HG03097 (cell line): ENCODE data around the gene PDXDC1.
"Not testable (repeated sequence)": the region's sequence is repeated elsewhere in the genome, so short reads cannot be mapped to it uniquely, and the experiment has no call there.

Source experiments
- ATAC-seq: cut with Tn5 transposase; IDR thresholded peaks from one replicate; pipeline ENCODE4 v1.9.1; 2021; ENCODE audit not compliant: unreplicated experiment, low FRiP score

PDXDC1 gene

DNA sequence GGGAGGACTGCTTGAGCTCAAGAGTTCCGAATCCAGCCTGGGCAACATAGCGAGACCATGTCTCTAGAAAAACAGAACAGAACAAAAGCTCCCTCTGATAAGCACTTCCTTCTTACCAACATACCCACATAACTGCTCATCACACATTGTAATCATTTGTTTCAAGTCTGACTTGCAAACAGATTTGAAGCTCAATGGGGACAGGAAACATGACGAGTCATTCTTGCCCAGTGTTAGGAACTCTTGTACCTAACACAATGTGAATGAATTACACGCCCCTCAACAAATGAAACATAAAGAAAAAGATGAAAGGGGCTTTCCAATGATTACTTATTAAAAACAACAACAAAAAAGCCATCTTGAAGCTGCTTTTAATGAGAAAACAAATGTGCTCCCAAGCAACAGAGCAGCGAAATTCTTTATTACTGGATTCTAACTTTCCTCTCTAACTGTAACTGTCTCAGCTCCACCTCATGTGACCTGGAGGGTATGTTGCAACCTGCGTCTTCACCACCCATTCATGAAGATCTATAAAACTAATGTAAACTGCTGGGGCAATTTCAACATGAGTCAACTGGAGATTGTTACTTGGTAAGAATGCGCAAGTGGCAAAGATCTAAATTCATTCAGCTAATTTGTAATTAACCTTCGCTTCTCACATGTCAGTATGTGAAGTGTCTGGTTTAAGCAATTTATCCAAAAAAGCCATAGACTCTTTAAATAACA, 87.4 kb downstream of the PDXDC1 start:
- ATAC-seq: not testable (repeated sequence)

DNA sequence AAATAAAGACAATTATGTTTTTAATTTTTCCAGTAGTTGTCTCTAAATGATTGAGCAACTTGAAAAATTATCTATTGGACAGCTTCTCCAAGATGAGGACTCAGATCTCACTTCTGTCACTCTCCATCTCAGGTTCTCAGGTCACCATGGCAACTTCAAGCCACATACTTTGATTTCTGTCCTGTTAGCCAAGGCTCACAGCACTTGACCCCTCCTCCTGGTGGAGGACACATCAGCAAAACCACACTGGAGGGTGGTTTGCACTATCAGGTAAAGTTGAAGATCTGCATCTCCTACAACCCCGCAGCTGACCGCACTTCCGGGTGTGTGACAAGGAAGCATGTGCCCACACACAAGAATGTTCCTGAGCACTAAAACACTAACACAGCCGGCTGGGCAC, 91.1 kb downstream of the PDXDC1 start:
- not testable (repeated sequence) for ATAC-seq

DNA sequence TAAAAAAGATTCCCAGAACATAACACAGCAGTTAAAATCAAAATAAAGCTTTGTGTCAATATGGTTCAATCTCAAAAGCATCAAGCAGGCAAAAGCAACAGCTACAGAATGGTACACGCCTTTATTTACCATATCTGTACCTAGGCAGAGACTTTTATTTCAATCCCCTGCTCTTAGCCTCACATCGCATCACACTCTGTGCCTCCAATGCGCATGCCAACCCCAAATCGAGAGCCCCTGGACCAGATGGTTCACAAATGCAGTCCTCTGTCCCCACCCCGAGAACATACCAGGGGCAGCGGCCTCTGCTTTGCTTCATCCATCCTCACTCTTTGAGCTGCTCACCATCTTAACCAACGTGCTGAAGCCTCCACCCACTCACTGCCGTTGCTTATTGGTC, 91.9 kb downstream of the PDXDC1 start:
- ATAC-seq: not testable (repeated sequence)

DNA sequence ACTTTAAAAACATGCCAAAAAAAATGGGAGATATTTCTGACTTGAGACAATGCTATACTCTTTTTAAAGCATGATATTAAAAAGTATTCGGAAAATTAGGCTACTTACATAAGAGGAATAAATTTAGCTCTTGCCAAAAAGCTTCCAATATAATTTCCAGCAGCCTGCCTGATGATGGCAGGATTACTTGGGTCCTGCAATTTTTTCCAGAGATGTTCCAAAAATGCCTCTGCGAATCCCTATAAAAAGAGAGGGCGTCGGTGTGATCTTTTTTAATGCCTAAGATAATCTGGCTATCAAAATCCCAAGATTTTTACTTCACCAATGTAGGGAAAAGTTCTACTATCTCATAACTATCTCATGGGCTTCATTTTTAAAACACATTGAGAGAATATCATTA, 96.2 kb downstream of the PDXDC1 start:
- not testable (repeated sequence) for ATAC-seq

DNA sequence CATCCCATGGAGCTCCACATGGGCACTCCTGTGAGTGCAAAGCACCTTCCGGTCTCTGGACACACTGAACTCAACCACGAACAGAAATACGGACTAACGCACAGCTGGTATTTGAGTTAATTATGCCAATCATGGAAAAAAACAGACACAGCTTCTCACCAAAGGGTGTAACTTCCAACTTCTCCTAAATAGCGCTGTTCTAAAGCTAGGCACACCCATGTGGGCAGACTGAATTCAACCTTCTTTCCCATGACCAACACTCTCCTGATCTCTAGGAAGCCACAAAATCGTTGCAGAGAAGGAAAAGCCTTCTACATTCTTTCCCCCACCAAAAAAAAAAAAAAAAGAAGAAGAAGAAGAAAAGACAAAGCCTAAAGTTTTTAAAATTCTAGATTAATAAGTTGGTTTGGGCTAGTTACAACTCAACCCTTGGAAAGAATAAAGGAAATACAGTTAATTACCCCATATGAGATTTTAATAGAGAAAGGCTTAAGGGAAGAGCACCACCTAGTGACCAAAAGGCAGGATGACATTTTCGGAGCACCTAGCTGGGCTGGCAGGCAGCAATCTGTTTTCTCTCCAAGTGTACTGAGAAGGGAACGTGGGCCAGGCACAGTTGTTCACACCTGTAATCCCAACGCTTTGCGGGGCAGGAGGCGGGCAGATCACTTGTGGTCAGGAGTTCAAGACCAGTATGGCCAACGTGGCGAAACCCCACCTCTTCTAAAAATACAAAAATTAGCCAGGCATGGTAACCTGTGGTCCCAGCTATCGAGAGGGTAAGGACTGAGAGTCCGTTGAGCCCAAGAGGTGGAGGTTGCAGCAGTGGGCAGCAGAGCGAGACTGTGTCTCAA, 97.3 kb downstream of the PDXDC1 start:
- not testable (repeated sequence) for ATAC-seq

DNA sequence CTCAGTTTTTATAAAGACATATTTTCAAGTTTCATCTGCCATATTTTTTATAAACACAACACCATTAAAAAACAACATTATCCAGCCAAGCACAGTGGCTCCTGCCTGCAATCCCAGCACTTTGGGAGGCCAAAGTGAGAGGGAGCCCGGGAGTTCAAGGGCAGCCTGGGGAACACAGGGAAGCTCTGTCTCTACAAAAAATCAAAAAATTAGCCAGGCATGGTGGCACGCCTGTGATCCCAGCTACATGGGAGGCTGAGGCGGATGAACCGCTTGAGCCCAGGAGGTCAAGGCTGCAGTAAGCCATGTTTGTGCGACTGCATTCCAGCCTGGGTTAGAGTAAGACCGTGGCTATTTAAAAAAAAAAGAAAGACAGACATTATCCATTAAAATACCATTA, 98.3 kb downstream of the PDXDC1 start:
- ATAC-seq: no peak

DNA sequence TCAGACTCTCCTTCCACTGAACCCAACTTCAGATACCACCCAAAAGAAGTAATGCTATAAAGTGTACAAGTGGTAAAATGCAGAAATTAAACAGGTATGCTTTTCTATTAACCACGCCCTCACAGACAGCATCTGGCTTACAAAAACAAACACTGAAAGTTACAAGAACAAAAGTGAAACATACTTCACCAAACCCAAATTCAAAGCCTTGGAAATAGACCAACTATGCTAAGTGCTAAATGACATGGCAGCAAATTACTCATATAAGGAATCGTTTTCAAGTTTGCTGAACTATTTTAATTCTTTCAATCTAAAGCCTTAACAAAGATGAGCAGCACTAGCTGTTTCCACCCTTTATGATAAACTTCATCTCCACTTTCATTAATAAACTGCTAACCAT, 101.3 kb downstream of the PDXDC1 start:
- not testable (repeated sequence) for ATAC-seq

DNA sequence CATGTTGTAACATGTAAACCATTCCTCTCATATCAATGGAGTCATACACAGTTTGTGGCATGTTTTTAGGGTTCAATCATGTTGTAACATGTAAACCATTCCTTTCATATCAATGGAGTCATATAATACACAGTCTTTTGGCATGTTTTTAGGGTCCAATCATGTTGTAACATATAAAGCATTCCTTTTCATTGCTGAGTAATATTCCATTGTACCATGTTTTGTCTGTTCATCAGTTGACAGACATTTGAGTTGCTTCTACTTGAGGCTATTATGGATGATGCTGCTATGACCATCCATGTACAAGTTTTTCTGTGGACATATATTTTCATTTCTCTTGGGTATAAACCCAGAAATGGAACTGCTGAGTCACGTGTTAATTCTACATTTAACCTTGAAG, 106.1 kb downstream of the PDXDC1 start:
- ATAC-seq: not testable (repeated sequence)

DNA sequence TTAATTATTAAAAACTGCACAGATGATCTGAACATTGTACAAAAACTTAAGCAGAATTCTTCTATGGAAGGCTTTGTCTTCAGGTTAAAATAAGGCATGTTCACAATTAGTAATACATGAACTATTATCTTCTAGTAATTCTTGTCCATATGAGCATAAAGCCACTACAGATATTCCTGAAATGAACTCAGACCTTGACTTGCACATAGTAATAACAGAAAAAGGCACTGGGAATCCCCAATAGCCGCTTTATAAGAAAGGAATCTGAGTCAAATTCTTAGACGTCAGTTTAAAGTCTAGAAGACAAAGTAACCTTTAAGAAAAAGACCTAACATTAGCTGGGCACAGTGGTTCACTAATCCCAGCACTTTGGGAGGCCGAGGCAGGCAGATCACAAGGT, 108.0 kb downstream of the PDXDC1 start:
- ATAC-seq: not testable (repeated sequence)

DNA sequence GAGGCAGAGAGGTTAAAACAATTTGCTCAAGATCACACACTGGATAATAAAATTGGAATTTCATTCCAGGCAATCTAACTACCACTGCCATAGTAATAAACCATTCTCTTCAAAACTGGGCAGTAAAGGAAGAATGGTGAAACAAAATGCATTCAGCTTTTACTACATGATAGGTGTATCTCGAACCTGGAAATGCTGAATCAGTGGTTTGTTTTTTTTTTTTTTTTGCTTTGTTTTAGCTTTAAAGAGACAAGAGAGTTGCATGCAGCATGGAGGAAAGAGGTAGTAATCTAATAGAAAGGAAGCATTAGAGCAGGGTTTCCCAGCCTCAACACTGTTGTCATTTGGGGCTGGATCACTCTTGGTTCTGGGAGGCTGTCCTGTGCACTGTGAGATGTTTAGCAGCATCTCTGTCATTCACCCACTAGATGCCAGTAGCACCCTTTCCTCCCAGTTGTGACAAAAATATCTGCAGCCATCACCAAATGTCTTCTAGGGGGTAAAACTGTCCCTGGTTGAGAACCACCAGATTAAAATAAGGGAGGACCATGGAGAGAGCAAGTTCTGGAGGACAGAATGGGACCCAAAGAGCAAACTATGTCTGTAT, 115.9 kb downstream of the PDXDC1 start:
- ATAC-seq: not testable (repeated sequence)

DNA sequence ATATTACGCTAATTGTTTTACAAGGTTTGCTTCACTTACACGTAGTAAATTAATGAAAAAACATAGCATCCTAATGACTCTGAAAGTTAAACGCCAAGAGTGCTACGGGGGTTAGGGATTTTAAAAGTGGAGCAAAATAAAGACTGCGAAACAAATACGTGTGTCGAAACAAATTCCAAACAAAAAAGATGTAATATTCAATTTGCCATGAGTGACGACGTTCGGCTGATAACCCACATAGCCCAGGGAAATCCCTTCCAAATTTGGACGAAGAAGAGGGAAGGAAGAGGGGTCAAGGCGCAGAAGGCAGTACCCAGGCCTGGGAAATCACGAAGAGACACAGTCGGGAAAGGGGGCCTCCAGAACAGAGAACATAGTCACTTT, 118.7 kb downstream of the PDXDC1 start:
- not testable (repeated sequence) for ATAC-seq

DNA sequence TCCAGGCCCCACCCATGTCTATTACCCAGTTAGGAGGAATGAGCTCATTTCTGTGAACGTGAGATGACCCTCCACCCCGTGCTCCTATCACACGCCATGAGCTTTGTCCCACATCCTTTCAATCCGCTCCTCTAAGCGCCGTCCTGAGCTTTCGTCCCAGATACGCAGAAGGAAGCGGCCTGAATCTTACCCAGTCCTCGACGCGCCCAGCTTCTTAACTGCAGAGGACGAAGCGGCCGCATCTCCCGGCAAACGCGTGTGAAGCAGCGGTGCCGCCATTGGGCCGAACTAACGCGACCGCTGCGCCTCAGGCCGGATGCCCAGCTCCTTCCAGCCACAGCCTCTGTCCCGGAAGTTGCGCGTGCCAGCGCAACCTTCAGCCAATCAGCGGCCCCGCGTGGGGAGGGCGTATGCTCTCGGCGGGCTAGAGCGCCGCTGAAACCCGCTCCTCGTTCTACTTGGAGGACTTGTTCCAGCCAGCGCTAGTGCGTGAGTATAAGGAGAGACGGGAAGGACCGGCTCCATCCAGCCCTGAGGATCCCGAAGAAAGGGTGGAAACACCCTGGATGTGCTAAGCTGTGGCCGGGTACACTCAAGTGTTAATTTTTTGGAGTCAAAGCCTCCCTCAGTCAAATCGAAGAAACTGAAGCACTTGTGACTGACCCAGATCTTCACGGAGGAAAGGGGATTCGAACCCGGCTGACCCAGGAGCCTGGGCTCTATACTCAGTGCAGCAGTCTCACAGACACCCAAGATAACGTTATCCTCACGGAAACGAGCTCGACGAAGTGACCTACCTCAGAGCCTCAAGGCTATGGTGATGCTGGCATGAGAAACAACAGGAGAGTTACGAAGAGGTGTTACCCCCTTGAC, 119.4 kb downstream of the PDXDC1 start, which contains the start of gene RRN3:
Gene RRN3, minus strand, starts transcription at position 318 of the 873 bp plus-strand sequence. Its CDS starts 39 bp downstream, at position 279.
- ATAC-seq: peak; percentile 95

DNA sequence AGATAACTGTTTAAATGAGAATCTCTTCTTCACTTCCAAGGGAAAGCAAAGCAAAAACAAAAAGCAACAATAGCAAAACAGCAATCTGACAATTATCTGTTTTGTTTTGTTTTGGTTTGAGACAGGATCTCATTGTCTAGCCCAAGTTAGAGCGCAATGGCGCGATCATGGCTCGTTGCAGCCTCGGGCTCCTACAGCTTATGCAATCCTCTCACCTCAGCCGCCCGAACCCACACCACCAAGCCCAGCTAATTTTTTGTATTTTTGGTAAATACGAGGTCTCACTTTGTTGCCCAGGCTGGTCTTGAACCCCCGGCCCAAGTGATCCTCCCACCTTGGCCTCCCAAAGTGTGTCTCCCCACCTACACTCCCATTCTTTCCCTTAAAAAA, 121.8 kb downstream of the PDXDC1 start:
- ATAC-seq: not testable (repeated sequence)

DNA sequence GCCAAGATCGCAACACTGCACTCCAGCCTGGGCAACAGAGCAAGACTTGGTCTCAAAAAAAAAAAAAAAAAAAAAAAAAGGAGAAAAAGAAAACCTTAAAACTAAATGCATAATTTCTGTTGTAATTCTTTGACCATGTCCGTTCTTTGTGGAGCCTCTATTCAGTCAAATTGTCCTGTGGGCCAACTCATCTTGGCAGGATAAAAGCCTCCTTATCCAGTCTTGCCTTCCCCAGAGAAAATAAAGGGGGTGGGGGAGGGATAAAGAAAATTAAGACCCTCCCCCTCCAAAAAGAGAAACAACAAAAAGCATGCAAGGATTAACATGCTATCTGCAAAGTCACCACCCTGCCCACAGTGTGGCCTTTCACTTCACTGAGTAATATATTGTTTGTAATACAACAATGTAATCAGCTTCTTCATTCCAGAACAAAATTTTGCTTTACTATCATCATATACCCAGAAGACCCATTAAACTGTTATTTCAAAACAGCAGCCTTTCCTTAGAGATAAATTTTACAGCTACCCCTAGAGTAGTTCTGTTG, 124.6 kb downstream of the PDXDC1 start:
- not testable (repeated sequence) for ATAC-seq

DNA sequence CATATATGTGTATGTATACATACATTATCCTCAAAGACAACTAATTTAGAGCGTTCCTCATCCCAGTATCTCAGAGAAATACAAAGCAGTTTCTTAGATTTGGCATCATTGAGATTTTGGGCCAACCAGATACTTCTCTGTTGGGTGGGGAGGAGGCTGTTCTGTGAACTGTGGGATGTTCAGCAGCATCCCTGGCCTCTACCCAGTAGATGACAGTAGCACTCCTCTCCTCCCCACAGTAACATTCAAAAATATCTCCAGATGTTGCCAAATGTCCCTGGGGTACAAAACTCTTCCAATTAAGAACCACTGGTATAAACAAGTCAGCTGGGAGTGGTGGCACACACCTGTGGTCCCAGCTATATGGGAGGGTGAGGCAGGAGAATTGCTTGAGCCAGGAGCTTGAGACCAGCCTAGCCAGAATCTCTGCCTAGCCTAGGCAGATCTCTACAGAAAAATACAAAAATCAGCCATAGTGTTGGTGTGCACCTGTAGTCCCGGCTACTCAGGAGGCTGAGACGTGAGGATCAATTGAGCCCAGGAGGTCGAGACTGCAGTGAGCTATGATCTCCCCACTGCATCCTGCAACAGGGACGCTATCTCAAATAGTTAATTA, 125.7 kb downstream of the PDXDC1 start:
- not testable (repeated sequence) for ATAC-seq

DNA sequence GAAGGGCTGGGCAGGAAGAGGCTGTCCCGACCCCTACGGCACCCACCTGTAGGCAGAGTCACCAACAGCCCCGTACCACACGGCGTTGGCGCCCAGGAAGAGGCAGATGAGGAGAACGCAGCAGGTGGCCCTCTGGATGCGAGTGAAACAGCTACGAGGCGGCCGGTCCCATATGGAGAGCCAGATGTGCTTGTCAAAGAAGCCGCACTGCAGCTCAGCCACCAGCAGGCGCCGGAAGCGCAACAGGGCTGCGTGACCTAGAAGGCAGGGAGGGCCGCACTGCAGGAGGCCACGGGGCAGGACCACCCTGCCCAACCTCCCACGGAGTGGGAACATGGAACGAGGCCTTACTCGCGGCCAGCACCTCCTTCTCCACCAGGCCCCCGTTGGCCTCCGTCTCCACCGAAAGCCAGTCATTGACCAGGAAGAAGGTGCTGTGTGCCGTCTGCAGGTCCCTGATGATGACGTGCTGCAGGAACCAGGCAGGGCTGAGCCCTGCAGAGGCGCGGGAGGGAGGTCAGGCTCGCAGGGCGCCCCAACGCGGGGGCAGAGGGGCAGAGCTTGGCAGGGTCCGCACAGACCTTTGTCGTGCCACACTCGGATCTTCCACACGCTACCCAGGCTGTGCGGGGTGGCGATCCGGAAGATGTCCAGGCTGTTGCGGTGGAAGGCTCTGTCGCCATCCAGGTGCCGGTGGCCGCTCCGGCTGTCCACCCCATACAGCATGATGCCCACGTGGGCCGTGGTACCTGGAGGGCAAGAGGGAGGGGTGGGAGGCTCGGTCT, 153.0 kb downstream of the PDXDC1 start:
- ATAC-seq: not testable (repeated sequence)

DNA sequence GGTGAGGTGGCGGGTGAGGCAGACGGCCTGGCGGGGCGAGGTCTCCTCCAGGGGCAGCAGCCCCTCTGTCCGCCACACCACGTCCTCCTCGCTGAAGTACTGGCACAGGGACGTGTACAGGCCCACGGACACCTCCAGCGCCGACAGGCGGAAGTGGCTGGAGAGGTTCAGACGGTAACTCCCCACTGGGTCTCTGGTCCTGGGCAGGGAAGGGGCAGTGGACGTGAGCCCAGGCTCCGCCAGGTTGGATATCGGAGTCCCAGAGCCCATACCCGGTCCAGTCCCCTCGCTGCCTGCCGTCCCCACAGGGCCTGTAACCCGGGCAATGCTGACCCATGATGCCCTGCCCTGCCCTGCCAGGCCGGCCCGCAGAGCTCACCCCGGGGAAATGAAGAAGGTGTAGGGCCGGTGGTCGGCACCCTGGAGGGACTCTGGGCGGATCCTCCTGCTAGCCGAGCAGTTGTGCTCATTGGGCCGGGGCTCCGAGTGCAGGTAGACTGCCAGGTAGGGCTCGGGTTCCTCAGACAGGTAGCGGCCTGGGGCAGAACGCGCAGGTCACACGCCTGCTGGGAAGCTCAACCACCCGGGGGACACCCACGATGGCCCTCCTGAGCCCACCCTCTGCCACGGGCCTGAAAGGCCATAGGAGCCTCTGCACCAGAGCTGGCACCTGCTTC, 155.6 kb downstream of the PDXDC1 start:
- ATAC-seq: not testable (repeated sequence)
